Epithelial cell of esophagus (primary cell): ENCODE measurements around the gene COMP.
A peak's percentile ranks its signal among the peaks of the same experiment; 100 is the strongest.
"Not testable (repeated sequence)": the region's sequence is repeated elsewhere in the genome, so short reads cannot be mapped to it uniquely, and the experiment has no call there.

Experiments used
- DNase-seq: peaks from one replicate; pipeline ENCODE4 v3.0.0; 2010; ENCODE audit warnings: low read depth
- H3K4me3 ChIP-seq: 2 replicates; pipeline ENCODE4 v1.5.1; 2011; ENCODE audit warnings: mild to moderate bottlenecking, low read length, control low read depth
- TF ChIP-seq, protein P1 (sequence below): IDR thresholded peaks from 2 replicates; pipeline ENCODE4 v1.5.1; 2011; ENCODE audit warnings: low read depth, mild to moderate bottlenecking, low read length, control low read depth, inconsistent platforms; ENCODE audit not compliant: insufficient read depth; ENCODE audit errors: missing control alignments

Gene COMP

GRCh38 chr19:18814063-18814462 lies 23.0 kb upstream of the COMP start:
- H3K4me3 ChIP-seq = no peak overlapping the region
- no peak for DNase-seq
- TF ChIP-seq, protein P1, sequence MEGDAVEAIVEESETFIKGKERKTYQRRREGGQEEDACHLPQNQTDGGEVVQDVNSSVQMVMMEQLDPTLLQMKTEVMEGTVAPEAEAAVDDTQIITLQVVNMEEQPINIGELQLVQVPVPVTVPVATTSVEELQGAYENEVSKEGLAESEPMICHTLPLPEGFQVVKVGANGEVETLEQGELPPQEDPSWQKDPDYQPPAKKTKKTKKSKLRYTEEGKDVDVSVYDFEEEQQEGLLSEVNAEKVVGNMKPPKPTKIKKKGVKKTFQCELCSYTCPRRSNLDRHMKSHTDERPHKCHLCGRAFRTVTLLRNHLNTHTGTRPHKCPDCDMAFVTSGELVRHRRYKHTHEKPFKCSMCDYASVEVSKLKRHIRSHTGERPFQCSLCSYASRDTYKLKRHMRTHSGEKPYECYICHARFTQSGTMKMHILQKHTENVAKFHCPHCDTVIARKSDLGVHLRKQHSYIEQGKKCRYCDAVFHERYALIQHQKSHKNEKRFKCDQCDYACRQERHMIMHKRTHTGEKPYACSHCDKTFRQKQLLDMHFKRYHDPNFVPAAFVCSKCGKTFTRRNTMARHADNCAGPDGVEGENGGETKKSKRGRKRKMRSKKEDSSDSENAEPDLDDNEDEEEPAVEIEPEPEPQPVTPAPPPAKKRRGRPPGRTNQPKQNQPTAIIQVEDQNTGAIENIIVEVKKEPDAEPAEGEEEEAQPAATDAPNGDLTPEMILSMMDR = no peak

DNA sequence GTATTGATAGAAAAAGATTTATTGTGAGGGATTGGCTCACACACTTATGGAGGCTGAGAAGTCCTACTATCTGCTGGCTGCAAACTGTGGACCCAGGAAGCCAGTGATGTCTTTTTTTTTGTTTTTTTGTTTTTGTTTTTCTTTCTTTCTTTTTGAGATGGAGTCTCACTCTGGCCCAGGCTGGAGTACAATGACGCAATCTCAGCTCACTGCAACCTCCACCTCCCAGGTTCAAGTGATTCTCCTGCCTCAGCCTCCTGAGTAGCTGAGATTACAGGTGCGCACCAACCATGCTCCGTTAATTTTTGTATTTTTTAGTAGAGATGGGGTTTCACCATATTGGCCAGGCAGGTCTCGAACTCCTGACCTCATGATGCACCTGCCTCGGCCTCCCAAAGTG lies 20.5 kb upstream of the COMP start:
- not testable (repeated sequence) for DNase-seq, H3K4me3 ChIP-seq

DNA sequence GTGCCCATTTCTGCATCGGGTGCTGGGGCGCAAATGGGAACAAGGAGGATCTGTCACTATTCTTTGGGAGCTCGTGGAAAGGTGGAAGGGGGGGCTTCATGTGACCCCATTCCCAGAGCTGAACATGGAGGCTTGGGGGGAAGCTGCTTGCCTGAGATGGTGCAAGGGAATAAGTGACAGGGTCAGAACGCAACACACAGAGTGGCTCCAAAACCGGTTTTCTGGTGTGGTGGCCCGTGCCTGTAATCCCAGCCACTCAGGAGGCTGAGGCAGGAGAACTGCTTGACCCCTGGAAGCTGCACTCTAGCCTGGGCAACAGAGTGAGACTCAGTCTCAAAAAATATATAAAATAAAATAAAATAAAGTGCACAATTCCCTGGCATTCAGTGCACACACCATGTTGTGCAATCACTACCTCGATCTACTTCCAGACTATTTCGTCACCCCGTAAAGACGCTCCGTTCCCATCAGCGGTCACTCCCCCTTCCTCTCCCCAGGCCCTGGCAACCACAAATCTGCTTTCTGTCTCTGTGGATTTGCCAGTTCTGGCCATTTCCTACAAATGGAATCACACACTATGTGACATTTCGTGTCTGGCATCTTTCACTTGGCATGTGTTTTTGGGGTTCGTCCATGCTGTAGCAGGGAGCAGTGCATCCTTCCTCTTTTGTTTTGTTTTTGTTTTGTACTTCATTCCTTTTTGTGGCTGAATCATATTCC lies 18.2 kb upstream of the COMP start:
- DNase-seq = peak; percentile 75
- TF ChIP-seq, protein P1 = no peak

GRCh38 chr19:18807861-18808331 lies 16.8 kb upstream of the COMP start:
- DNase-seq = no peak
- H3K4me3 ChIP-seq = no peak overlapping the region
- TF ChIP-seq, protein P1 = no peak

More for the DNA sequence above, 18.2 kb upstream of the COMP start:
- no peak overlapping the region for H3K4me3 ChIP-seq

DNA sequence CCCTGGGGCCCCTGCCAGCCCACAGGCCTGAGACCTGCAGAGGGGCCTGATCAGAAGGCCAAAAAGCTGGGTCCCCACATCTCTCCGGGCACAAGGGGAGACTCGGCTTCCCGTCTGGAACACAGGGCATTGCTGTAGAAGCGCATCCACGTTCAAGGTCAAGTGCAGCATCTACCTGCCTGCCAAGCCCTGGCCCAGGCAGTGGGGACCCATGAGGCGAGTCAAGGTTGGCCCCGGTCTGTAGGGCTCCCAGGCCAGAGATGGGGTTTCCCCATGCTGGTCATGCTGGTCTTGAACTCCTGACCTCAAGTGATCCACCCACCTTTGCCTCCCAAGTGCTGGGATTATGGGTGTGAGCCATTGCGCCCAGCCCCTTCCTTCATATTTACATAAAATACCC lies 13.5 kb upstream of the COMP start:
- H3K4me3 ChIP-seq = no peak overlapping the region
- DNase-seq = no peak
- TF ChIP-seq, protein P1 = no peak

DNA sequence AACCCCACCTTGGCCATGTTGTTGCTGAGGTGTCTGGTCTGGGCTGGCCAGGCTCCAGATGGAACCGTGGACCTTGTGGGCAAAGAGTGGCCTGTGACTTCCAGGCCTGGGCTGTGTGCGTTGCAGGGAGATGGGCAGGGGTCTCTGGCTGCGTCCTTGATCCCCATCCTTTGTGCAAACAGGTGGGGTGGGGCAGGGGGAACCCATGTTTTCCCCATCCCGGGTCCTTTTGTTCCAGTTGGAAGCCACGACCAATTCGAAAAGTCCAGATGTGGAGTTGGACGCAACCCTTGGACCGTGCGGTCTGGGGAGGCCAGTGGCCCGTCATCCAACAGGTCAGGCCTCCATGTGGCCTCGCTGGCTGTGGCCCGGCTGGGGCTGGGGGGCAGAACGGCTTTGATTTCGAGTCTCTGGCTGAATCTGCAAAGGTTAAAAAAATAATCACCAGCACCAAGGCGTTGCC lies 13.1 kb upstream of the COMP start:
- no peak overlapping the region for H3K4me3 ChIP-seq
- TF ChIP-seq, protein P1 = no peak
- DNase-seq = no peak

DNA sequence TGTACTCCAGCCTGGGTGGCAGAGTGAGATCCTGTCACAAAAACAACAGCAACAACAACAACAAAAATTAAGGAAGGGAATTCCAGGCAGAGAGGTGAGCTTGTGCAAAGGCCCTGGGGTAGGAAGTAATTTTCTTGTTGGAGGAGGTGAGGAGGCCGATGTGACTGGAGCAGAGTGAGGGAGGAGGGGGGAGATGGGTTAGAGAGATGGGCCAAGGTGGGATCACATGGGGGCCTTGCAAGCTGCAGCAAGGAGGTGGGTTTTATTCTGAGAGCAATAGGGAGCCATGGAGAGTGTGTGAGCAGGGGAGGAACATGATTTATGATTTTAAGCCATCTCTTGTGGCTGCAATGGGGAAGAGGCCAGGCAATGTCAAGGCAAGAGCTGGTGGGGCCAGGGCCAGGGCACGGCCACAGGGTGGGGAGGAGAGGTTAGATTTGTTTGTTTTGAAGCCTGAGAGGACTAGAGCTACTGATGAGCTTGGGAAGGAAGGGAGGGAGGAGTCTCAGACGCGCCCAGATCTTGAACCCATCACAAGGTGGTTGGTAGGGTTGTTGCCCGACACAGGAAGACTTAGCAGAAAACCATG lies 12.5 kb upstream of the COMP start:
- no peak overlapping the region for H3K4me3 ChIP-seq
- TF ChIP-seq, protein P1 = no peak
- DNase-seq = no peak
